C4-2B (cell line): ENCODE results near the gene CASP3.

Experiments
- ZFX ChIP-seq: fragments of 450-650 bp; IDR thresholded peaks from 2 replicates; pipeline ENCODE4 v1.6.1; 2017
- TF ChIP-seq, protein P1 (sequence below): fragments of 450-650 bp; conservative IDR thresholded peaks from 2 replicates; pipeline ENCODE4 v1.5.1; 2017; ENCODE audit warnings: mild to moderate bottlenecking

DNA sequence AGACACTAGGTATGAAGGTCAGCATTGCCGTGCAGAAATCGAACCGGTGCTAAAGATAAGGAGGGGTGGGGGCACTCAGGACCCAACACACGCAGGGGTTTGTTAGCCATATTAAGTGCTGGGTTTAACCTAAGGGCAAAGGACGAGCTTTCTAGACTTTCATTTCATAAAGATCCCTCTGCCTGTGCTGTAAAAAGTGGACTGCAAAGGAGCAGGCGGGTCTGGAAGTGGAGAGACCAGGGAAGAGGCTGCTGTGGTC is 1.3 kb downstream of the CASP3 start:
- TF ChIP-seq, protein P1, sequence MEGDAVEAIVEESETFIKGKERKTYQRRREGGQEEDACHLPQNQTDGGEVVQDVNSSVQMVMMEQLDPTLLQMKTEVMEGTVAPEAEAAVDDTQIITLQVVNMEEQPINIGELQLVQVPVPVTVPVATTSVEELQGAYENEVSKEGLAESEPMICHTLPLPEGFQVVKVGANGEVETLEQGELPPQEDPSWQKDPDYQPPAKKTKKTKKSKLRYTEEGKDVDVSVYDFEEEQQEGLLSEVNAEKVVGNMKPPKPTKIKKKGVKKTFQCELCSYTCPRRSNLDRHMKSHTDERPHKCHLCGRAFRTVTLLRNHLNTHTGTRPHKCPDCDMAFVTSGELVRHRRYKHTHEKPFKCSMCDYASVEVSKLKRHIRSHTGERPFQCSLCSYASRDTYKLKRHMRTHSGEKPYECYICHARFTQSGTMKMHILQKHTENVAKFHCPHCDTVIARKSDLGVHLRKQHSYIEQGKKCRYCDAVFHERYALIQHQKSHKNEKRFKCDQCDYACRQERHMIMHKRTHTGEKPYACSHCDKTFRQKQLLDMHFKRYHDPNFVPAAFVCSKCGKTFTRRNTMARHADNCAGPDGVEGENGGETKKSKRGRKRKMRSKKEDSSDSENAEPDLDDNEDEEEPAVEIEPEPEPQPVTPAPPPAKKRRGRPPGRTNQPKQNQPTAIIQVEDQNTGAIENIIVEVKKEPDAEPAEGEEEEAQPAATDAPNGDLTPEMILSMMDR = no peak
- no peak for TF ChIP-seq ZFX
